Measurements from ENCODE around the gene PEX10. TPM values are rescaled to one million over a fixed set of nuclear protein-coding genes. Genes with fewer than 3 reads are reported as not detected.
A peak's percentile ranks its signal among the peaks of the same experiment; 100 is the strongest.

PEX10 gene
- total RNA-seq, 1 donor from 2014 or later, result 26.5 TPM

- no peak for TF ChIP-seq CTCF (conservative IDR thresholded peaks at IDR 0.05; ENCODE audit: low read depth, low read length)
- no peak overlapping the region for H3K4me3 ChIP-seq (ENCODE audit: low read depth, low read length)
- no peak for DNase-seq (ENCODE audit: low read depth)
Measured at GRCh38 chr1:2455757-2456156, 43.4 kb upstream of the PEX10 start.

GRCh38 chr1:2454227-2454626 is 41.9 kb upstream of the PEX10 start:
- no peak for TF ChIP-seq CTCF (conservative IDR thresholded peaks at IDR 0.05; ENCODE audit: low read depth, low read length)
- DNase-seq (ENCODE audit: low read depth), result no peak
- H3K4me3 ChIP-seq (ENCODE audit: low read depth, low read length), result no peak overlapping the region

GRCh38 chr1:2452932-2453315 is 40.6 kb upstream of the PEX10 start:
- no peak overlapping the region for H3K4me3 ChIP-seq (ENCODE audit: low read depth, low read length)
- no peak for DNase-seq (ENCODE audit: low read depth)
- no peak for TF ChIP-seq CTCF (conservative IDR thresholded peaks at IDR 0.05; ENCODE audit: low read depth, low read length)

- TF ChIP-seq CTCF (conservative IDR thresholded peaks at IDR 0.05; ENCODE audit: low read depth, low read length), result no peak
- H3K4me3 ChIP-seq (ENCODE audit: low read depth, low read length), result no peak overlapping the region
- no peak for DNase-seq (ENCODE audit: low read depth)
Measured at GRCh38 chr1:2452201-2452931, 40.0 kb upstream of the PEX10 start.

GRCh38 chr1:2451741-2452140 is 39.4 kb upstream of the PEX10 start:
- no peak overlapping the region for H3K4me3 ChIP-seq (ENCODE audit: low read depth, low read length)
- peak; percentile 30 for DNase-seq (ENCODE audit: low read depth)
- no peak for TF ChIP-seq CTCF (conservative IDR thresholded peaks at IDR 0.05; ENCODE audit: low read depth, low read length)

- no peak overlapping the region for H3K4me3 ChIP-seq (ENCODE audit: low read depth, low read length)
- no peak for TF ChIP-seq CTCF (conservative IDR thresholded peaks at IDR 0.05; ENCODE audit: low read depth, low read length)
- no peak for DNase-seq (ENCODE audit: low read depth)
Measured at GRCh38 chr1:2449636-2450454, 37.5 kb upstream of the PEX10 start.

Data from epithelial cell of proximal tubule (primary cell).